HG03571 (cell line): ENCODE results near the gene DAB1.
"Not testable (repeated sequence)": the region's sequence is repeated elsewhere in the genome, so short reads cannot be mapped to it uniquely, and the experiment has no call there.

Experiments used
- ATAC-seq: cut with Tn5 transposase; IDR thresholded peaks from one replicate; pipeline ENCODE4 v1.9.1; 2021; ENCODE audit not compliant: unreplicated experiment

The DAB1 gene

GRCh38 chr1:57087660-57088059, 336.2 kb downstream of the DAB1 start:
- ATAC-seq: not testable (repeated sequence)

- ATAC-seq: no peak
Observed at GRCh38 chr1:57086154-57086553, 337.7 kb downstream of the DAB1 start.

GRCh38 chr1:57084701-57085100, 339.2 kb downstream of the DAB1 start:
- no peak for ATAC-seq

- ATAC-seq: no peak
Observed at GRCh38 chr1:57082711-57083439, 341.0 kb downstream of the DAB1 start.

GRCh38 chr1:57079454-57080157, 344.3 kb downstream of the DAB1 start:
- ATAC-seq: no peak

GRCh38 chr1:57072401-57073110, 351.3 kb downstream of the DAB1 start:
- ATAC-seq: no peak

GRCh38 chr1:57067863-57068262, 356.0 kb downstream of the DAB1 start:
- ATAC-seq: no peak

- ATAC-seq: no peak
Observed at GRCh38 chr1:57066980-57067610, 356.8 kb downstream of the DAB1 start.

- no peak for ATAC-seq
Observed at GRCh38 chr1:57065442-57065841, 358.4 kb downstream of the DAB1 start.

GRCh38 chr1:57064379-57065140, 359.3 kb downstream of the DAB1 start:
- ATAC-seq: no peak

GRCh38 chr1:57063406-57064125, 360.3 kb downstream of the DAB1 start:
- no peak for ATAC-seq

- no peak for ATAC-seq
Observed at GRCh38 chr1:57061369-57061768, 362.5 kb downstream of the DAB1 start.

GRCh38 chr1:57060451-57060850, 363.4 kb downstream of the DAB1 start:
- ATAC-seq: no peak

GRCh38 chr1:57058652-57059501, 365.0 kb downstream of the DAB1 start:
- ATAC-seq: no peak

GRCh38 chr1:57048856-57049255, 375.0 kb downstream of the DAB1 start:
- no peak for ATAC-seq

- ATAC-seq: no peak
Observed at GRCh38 chr1:57046462-57046861, 377.4 kb downstream of the DAB1 start.

- ATAC-seq: no peak
Observed at GRCh38 chr1:57041901-57042300, 382.0 kb downstream of the DAB1 start.

GRCh38 chr1:57040811-57041210, 383.0 kb downstream of the DAB1 start:
- no peak for ATAC-seq
